ENCODE data around the gene PIGX. TPM values are rescaled to one million over a fixed set of nuclear protein-coding genes. Genes with fewer than 3 reads are reported as not detected.
"Not testable (repeated sequence)": the region's sequence is repeated elsewhere in the genome, so short reads cannot be mapped to it uniquely, and the experiment has no call there.

PIGX gene
- polyA plus RNA-seq, 4 donors: 27.3 to 33.3 (median 29.7) TPM

DNA sequence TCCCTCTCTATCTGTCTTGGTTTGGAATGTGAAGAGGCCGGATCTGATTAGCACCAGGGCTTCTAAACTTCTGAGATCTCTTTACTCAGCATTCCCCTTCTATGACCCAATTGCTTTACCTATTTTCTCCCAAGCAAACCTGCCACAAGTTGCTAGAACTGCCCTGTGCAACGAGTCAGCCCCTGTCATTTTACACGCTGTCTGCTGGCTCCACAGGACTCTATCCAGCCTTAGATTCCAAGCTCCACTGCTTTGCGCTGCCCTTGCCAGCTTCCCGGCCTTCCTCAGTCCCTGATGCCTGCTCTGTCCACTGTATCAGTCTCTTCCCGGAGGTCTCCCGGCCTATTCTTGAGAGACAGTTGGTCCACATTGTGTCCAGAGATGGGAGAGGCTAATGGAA, 12.4 kb upstream of the PIGX start:
- no peak for DNase-seq (ENCODE audit: low read depth in 4 of 4, low spot score in 2 of 4)

DNA sequence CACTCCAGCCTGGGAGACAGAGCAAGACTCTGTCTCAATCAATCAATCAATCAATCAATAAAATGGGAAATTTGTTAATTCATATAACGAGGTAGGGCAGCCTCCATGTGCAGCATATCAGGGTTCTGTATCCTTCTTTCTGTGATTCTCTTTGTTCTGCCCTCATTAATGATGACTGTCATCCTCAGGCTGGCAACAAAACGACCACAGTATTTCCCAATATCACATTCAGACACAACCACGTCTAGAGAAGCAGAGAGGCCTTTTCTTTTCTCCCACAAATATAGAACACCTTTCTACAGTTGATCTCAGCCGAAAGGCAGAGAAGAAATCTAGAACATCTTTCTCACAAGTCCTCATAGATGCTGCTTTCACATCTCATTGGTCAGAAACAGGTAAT, 11.4 kb upstream of the PIGX start:
- no peak for DNase-seq (ENCODE audit: low read depth in 4 of 4, low spot score in 2 of 4)

DNA sequence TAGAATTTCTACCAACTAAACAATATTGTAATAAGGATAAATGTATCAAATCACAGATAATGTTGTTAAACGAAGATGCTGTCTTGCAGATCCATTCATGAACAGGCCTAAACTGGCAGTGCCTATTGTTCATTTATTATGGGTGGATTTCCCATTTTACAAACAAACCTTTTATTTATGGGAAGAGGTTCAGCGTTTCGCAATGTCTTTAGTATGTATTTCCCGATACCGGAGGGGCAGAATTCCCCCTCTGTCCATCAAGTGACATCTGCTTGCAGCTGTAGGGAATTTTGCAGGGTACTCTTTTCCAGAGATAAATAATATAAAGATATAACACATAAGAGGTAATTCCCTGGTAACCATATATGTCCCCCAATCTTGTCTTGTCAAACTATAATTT, 5.8 kb upstream of the PIGX start:
- no peak for DNase-seq (ENCODE audit: low read depth in 4 of 4, low spot score in 2 of 4)

DNA sequence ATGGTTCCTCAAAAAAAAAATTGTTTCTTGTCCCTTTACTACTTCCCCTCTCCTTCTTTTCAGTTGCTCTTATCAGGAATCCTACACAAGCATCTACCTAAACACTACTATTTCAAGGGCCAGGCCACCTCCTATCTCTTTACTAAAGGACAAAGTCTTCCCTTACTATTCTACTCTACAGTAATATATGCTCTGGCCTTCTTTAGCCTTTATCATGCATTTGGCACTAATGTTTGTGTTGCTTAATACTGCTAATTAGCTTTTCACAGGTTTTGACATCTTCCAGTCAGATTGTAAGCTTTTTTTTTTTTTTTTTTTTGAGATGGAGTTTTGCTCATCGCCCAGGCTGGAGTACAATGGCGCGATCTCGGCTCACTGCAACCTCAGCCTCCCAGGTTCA, 5.4 kb upstream of the PIGX start:
- DNase-seq (ENCODE audit: low read depth in 4 of 4, low spot score in 2 of 4): no peak

DNA sequence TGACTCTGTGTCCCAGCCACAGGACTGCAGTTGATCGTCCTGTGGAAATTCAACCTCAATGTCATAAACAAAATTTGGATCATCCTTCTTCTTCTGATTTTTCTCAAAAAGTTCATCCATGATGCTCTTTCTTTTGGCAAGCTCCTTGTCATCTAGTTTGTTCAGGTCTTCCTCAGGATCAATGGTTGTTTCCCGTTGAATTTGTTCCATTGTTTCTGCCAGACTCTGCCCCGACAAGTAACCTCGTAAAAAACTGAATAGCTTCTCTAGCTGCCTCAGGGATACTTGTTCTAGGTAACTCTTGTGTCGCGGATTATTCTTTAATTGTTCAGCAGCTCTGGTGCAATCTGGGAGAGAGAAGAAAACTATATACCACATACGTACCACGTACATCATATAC, 4.6 kb upstream of the PIGX start:
- no peak for DNase-seq (ENCODE audit: low read depth in 4 of 4, low spot score in 2 of 4)

DNA sequence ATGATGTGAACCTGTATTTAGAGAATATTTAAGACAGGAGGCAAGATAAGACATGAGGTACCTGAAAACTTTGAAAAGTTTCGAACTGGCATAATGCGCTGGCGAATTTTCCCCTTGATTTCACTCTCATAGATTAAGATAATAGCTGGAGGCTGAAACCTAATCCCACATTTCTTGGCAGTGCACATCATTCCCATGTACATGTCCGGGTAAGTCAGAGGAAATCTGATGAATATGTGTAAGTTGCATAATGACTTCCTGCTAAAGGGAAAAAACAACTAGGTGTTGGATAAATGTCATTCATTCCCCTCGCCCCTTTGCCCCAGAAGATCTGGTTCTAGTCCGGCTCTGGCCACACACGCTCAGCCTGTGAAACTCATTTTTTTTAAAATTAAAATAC, 3.7 kb upstream of the PIGX start:
- DNase-seq (ENCODE audit: low read depth in 4 of 4, low spot score in 2 of 4): no peak

DNA sequence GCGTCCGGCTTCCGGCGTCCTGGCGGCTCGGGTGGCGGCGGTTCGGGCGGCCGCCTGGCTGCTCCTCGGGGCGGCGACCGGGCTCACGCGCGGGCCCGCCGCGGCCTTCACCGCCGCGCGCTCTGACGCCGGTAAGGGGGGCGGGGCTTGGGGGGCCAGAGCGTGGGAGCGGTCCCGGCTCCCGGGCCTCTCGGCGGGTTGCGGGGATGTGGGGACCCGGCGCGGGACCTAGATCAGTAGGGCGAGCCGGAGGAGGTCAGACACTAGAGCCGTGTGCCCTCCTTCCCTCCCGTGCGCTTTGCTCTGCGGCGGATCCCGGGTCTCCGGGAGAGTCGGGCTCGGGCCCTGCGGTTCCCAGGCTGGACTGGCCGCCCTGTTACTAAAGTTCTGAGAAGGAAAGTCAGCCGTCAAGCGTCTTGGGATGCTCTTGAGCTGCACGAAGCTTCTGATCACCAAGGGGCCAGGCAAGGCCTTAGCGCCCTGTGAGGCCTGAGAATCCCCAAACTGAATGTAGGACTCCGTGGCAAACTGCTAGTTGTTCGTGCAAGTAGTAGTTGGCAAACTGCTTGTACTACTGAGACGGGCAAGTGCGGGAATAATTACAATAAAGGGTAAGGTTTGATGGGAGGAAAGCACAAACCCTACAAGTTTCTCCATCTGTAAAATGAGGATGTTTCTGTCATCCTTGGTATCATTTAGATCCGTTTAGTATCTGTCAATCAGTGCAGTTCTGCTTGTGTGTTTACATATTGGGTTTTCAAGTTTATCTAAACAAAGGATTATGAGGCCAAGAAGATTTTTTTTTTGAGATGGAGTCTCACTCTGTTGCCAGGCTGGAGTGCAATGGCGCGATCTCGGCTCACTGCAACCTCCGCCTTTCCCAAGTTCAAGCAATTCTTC, 587 bp downstream of the PIGX start:
- DNase-seq (ENCODE audit: low read depth in 4 of 4, low spot score in 2 of 4): peak; percentile 20 to 46 (median 41)

DNA sequence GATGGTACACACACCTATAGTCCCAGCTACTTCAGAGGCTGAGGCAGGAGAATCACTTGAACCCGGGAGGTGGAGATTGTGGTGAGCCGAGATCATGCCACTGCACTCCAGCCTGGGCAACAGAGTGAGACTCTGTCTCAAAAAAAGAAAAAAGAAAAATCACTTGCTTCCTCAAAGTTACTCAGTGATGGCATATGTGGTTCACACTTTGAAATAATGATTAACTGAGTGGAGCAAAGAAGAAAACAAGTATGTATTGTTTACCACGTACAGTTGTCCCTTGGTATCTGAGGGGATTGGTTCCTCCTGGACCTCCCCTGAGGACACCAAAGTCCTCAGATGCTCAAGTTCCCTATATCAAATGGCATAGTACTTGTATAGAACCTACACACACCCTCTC, 5.0 kb downstream of the PIGX start:
- DNase-seq (ENCODE audit: low read depth in 4 of 4, low spot score in 2 of 4): not testable (repeated sequence)

DNA sequence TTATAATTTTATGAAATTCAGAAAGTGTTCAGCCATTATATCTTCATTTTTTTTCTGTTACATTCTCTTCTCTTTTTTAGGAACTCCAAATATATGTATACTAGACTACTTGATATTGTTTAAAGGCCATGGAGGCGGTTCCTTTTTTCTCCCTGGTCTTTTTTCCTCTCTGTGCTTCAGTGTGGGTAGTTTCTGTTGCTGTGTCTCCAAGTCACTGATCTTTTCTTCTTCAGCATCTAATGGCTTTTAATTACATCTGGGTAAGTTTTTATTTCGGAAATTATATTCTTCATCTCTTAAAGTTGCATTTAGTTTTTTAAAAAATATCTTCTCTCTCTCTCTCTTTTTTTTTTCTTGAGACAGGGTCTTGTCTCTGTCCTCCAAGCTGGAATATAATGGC, 8.9 kb downstream of the PIGX start:
- DNase-seq (ENCODE audit: low read depth in 4 of 4, low spot score in 2 of 4): no peak

DNA sequence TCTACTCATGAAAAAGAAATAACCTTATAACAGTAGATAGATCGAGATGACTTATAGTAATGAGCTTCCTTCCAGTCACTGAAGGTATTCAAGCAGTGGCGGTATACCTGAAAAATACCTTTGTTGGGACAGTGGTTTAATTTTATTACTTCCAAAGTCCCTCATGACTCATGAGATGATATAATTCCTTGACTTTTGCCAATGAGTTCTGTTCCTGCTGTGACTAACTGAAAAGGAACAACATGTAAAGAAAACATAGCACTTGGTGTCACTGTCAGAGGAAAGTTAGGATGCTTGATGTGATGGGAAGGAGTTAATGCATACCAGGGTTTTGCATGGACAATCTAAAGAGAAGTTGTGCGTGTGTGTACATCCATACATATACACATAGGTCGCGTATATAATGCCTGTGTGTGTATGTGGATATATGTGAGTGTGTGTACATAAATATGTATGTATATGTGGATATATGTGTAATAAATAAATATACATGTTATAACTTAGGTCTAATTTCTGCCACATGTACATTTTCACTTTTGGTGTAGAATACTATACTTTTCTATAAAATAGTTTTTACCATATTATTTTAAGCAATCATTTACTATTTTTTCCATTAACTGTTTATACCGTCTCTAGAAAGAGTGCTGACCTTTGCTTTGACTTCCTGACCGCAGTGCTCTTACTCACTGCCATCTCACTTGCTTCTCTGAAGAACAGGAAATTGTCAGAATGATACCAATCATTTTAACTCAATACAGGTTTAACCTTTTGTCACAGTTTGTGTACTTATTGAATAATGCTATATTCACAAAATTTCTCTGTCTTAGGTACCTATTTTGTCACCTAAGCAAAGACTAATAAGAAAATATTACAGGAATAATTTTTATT, 14.9 kb downstream of the PIGX start:
- DNase-seq (ENCODE audit: low read depth in 4 of 4, low spot score in 2 of 4): no peak

DNA sequence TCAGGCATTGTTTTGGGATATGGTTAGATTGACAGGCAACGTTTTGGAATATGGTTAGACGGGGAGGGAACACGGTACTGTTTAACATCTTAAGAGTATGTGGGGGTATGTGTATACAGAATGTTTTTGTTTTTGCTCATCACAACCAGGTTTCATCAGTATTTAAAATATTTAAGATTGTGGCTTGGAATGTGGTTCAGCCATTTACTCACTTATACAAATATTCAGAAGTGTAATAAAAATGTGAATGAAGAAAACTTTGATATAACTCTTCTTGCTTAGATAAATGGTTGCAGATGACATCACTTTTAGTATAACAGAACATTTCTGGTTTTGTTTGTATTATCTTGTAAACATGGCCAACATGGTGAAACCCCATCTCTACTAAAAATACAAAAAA, 23.6 kb downstream of the PIGX start:
- no peak for DNase-seq (ENCODE audit: low read depth in 4 of 4, low spot score in 2 of 4)

DNA sequence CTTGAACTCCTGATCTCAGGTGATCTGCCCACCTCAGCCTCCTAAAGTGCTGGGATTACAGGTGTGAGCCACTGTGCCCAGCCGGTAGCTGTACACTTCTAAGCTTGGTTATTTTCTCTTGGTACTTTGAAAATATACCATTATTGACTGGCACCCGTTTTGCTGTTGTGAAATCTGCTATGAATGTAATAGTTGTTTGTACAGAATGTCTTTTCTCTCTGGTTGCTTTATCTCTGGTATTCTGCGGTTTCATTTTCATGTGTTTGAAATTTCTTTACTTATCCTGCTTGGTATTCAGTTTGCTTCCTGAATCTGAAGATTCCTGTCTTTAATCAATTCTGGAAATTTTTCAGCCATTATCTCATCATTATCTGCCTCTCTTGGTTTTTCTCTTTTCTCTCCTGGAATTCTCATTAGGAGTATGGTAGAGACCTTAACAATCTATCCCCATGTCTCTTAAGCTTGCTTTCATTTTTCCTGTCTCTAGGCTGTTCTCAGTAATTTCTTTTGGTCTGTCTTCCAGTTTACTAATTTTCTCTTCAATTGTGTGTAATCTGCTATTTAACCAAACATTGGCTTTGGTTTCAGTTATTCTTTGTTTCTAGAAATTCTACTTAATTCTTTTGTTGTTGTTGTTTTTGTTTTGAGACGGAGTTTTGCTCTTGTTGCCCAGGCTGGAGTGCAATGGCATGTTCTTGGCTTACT, 24.6 kb downstream of the PIGX start:
- DNase-seq (ENCODE audit: low read depth in 4 of 4, low spot score in 2 of 4): no peak

DNA sequence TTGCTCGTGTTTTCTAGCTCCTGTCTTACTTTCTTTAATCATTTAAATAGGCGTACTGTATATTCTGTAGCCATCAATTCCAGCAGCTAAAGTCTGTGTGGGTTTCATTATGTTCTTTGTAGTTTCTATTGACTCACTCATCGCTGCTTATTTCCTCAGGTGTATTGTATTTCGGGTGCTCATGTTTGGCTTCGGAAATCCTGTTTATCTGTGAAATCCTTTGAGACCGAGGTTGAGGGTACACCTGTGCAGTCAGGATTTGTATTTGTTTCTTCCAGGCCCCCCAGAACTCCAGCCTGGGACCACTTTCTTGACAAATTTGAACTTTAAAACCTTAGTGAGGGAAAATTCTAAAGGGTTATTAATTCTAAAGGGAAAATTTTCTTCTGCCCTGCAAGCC, 25.5 kb downstream of the PIGX start:
- DNase-seq (ENCODE audit: low read depth in 4 of 4, low spot score in 2 of 4): no peak

DNA sequence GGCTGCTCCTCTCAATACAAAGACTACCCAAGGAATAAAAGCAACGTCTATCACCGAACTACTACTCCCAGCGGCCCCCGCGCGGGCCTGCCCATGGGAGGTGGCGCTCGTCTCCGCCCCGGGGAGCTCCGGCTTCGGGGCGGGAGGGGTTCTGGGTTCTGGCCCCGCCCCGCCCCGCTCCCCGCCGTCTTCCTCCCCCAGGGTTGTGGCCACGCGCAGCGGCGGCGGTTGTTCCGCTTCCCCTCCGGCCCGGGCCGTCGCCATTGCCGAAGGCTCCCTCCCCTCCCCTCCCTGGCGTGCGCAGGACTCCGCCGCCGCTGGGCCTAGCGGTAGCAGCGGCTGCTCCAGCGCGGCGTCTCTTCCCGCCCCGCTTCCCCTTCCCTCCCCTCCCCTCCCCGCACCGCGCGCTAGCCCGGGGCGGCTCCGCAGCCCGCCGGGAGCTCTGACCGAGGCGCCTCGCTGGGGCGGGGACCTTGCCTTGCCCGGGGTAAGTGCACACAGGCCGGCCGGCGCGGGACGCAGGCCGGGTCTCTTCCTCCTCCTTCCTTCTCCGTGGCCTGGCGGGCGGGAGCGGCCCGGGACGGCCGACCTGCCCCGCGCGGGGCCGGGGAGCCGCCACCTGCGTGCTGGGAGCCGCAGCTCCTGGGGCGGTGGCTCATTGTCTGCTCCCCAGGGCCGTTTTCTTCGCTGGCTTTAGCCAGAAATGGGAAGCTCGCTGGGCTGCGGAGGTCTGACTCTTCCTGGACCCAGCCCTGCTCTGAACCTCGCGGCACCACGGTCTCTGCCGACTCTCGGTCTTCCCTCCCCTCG, 27.7 kb downstream of the PIGX start, which contains the start of gene PAK2:
PAK2 (plus strand) TSS at position 187 of the 810 bp plus-strand sequence. CDS start 42,790 bp downstream, outside the sequence.
- DNase-seq (ENCODE audit: low read depth in 4 of 4, low spot score in 2 of 4): peak; percentile 39 to 76 (median 69)

DNA sequence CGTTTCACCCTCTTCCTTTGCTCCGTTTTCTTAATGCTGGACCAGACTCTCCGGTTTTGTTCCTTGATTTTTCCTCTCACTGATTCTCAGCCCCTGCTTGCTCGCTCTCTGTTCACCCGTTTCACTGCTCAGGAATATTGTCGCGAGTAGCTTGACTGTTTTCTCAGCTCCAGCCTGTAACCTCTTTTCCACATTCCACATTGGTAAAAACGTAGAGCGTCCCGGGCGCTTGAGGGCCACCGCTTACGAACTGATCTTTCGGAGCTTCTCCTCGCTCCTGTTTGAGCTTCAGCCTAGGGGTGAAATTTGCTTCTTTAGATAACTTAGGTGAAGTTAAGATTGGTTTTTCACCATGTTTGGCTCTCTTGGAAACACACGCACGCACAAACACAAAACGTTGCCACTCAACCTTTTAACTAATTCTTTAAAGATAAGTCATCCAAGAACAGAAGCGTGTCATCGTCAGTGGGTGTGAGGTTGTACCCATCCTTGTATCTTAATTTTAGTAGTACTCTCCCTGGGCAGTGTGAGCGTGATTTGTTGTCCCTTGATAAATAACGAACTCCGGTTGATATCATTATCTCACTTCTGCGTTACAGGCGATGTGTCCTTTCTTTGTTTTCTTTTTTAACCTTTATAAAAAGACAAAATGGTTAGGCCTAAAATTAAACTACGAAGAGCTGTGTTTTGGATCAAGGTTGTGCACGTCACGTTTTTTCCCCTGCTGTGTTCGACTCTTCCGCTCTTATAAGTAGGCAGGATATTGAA, 28.5 kb downstream of the PIGX start:
- peak; percentile 41 to 76 (median 56) for DNase-seq (ENCODE audit: low read depth in 4 of 4, low spot score in 2 of 4)

DNA sequence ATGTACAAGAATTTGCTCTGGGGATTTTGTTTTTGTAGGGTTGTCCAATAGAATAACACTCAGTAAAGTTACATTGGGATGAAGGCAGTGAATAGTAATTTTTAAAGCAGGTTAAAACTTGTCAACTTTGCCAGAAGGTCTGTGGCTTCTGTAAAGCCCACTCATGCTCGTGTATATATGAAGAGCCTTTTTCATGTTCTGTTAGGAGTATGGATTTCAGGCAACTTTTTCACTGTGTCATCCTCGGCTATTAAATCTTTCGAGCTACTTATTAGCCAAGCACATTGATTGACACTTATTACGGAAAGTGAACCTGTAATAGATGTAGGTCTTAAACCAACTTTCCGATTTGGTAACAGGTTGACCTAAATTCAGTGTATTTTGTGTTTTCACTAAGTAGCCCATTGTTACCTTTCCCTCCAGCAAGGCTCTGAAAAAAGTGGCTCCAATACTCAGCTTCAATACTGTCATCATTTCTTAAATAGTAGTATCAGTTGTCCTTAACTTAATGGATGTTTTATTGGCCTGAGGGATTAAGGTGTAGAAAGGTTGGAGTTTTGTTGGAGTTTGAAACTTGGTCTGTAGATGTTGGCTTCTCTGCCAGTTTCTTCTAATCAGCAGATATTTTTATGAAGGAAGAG, 29.2 kb downstream of the PIGX start:
- DNase-seq (ENCODE audit: low read depth in 4 of 4, low spot score in 2 of 4): peak in 1 of 4 donors; percentile 21

DNA sequence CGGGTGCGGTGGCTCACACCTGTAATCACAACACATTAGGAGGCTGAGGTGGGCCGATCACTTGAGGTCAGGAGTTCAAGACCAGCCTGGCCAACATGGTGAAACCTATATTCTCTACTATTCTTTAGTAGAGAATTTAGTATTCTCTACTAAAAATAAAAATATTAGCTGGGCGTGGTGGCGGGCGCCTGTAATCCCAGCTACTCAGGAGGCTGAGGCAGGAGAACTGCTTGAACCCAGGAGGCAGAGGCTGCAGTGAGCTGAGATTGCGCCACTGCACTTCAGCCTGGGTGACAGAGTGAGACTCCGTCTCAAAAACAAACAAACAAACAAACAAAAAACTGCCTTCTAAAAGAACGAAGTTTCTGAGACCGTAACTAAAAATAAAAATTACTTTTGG, 31.4 kb downstream of the PIGX start:
- DNase-seq (ENCODE audit: low read depth in 4 of 4, low spot score in 2 of 4): not testable (repeated sequence)

DNA sequence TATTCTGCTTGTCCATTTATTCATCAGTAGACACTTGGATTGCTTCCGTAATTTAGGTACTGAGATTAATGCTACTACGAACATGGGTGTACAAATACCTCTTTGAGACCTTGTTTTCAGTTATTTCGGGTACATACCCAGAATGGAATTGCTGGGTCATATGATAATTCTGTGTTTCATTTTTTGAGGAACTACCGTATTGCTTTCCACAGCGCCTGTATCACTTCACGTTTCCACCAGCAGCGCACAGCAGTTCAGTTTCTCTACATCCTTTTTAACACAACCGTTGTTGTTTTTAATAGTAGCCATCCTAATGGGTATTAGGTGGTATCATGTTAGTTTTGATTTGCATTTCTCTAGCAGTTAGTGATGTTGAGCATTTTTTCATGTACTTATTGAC, 36.9 kb downstream of the PIGX start:
- no peak for DNase-seq (ENCODE audit: low read depth in 4 of 4, low spot score in 2 of 4)

DNA sequence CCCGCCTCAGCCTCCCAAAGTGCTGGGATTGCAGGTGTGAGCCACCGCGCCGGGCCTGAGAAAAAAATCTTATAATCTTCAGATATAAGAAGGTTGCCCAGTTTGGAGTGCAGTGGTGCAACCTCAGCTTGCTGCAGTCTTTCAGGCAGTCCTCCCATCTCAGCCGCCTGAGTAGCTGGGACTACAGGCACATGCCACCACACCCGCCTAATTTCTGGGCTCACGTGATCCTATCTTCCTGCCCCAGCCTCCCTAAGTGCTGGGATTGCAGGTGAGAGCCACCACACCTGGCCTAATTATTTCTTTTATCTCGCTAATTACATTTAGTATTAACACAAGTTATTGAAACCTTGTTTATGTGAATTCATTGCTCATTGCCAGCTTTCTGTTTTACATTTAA, 41.0 kb downstream of the PIGX start:
- DNase-seq (ENCODE audit: low read depth in 4 of 4, low spot score in 2 of 4): no peak

All from left renal cortex interstitium (tissue), 4 donors.